Measurements from ENCODE around the gene TATDN2.

Gene TATDN2

DNA sequence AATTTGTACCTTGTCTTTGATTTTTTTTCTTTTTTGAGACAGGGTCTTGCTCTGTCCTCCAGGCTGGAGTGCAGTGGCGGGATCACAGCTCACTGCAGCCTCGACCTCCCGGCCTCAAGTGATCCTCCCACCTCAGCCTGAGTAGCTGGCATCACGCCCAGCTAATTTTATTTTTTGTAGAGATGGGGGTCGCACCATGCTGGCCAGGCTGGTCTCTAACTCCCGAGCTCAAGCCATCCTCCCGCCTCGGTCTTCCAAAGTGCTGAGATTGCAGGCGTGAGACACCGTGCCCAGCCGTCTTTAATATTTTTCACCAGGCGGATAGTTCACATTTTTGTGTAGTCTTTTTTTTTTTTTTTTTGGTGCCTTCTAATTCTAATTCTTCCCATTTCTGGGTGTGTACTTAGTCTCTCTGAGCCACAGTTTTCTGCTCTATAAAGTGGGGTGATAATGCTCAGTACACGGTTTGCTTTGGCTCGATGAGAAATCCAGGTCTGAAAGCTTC, 528 bp upstream of the TATDN2 start:
- TF ChIP-seq, protein P1, sequence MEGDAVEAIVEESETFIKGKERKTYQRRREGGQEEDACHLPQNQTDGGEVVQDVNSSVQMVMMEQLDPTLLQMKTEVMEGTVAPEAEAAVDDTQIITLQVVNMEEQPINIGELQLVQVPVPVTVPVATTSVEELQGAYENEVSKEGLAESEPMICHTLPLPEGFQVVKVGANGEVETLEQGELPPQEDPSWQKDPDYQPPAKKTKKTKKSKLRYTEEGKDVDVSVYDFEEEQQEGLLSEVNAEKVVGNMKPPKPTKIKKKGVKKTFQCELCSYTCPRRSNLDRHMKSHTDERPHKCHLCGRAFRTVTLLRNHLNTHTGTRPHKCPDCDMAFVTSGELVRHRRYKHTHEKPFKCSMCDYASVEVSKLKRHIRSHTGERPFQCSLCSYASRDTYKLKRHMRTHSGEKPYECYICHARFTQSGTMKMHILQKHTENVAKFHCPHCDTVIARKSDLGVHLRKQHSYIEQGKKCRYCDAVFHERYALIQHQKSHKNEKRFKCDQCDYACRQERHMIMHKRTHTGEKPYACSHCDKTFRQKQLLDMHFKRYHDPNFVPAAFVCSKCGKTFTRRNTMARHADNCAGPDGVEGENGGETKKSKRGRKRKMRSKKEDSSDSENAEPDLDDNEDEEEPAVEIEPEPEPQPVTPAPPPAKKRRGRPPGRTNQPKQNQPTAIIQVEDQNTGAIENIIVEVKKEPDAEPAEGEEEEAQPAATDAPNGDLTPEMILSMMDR (conservative IDR thresholded peaks at IDR 0.05; ENCODE audit: low read depth, low read length) = no peak
- H3K4me3 ChIP-seq (ENCODE audit: low read depth, low read length) = peak overlapping the region; percentile 79
- no peak for DNase-seq (ENCODE audit: low read depth)

DNA sequence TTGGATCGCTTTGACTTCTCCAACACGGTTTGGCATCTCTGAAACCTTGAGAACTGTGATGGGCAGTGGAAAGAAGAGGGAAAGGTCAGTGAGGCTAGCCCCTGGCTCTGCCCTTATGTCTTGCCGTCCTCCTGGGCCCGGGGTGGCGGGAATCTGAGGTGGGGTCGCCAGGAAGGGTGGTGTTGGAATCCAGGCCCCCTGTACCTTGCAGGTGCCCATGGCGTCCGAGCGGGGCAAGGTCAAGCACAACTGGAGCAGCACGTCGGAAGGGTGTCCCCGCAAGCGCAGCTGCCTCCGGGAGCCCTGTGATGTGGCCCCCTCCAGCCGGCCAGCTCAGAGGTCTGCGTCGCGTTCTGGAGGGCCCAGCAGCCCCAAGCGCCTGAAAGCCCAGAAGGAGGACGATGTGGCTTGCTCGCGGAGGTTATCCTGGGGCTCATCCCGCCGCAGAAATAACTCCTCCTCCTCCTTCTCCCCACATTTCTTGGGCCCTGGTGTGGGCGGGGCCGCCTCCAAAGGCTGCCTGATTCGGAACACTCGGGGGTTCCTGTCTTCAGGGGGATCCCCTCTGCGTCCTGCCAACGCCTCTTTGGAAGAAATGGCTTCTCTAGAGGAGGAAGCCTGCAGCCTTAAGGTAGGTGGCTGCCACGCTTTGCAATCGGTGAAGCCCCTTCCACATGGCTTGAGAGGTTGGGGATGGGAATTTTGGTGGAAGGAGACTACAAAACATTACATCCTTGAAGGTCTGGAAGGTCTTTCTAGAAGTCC, 907 bp downstream of the TATDN2 start:
- peak overlapping the region; percentile 79 for H3K4me3 ChIP-seq (ENCODE audit: low read depth, low read length)
- TF ChIP-seq, protein P1 (conservative IDR thresholded peaks at IDR 0.05; ENCODE audit: low read depth, low read length) = no peak
- DNase-seq (ENCODE audit: low read depth) = peak; percentile 14

GRCh38 chr3:10249833-10250232, 1.6 kb downstream of the TATDN2 start:
- DNase-seq (ENCODE audit: low read depth) = peak; percentile 29
- TF ChIP-seq, protein P1 (conservative IDR thresholded peaks at IDR 0.05; ENCODE audit: low read depth, low read length) = no peak
- peak overlapping the region; percentile 79 for H3K4me3 ChIP-seq (ENCODE audit: low read depth, low read length)

DNA sequence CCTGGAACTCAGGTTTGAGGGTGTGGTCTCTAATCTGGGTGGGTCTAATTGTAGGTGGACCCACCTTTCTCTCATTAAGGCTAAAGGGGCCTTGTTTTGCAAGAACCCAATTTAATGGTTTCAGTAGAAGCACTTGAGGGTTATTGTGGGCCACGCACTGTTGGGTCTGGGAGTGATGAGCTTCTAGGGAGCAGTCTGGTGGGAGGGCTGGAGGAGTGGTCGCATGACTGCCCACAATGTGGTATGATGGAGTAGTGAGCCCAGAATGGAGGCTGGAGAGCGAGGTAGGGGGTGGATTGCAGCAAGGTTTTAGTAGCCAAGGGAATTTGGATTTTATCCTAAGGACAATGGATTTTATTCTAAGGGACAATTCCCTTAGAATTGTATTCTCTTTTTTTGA, 2.7 kb downstream of the TATDN2 start:
- DNase-seq (ENCODE audit: low read depth) = no peak
- TF ChIP-seq, protein P1 (conservative IDR thresholded peaks at IDR 0.05; ENCODE audit: low read depth, low read length) = no peak
- H3K4me3 ChIP-seq (ENCODE audit: low read depth, low read length) = no peak overlapping the region

- no peak for DNase-seq (ENCODE audit: low read depth)
- TF ChIP-seq, protein P1 (conservative IDR thresholded peaks at IDR 0.05; ENCODE audit: low read depth, low read length) = no peak
- no peak overlapping the region for H3K4me3 ChIP-seq (ENCODE audit: low read depth, low read length)
These were observed 5.5 kb downstream of the TATDN2 start for GRCh38 chr3:10253731-10254130.

DNA sequence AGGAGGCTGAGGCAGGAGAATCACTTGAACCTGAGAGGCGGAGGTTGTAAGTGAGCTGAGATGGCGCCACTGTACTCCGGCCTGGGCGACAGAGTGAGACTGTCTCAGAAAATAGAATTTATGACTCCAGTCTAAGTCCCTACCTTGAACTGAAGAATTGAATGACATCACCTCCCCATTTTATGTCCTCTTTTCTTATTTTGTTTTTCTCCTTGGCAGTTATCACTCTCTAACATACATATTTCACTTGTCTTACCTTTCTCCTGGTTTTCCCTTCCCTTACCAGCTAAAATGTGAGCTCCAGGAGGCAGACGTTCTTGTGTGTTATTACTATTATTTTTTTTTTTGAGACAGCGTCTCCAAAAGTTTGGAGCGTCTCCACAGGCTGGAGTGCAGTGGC, 7.6 kb downstream of the TATDN2 start:
- TF ChIP-seq, protein P1 (conservative IDR thresholded peaks at IDR 0.05; ENCODE audit: low read depth, low read length) = no peak
- DNase-seq (ENCODE audit: low read depth) = no peak
- H3K4me3 ChIP-seq (ENCODE audit: low read depth, low read length) = no peak overlapping the region

- no peak overlapping the region for H3K4me3 ChIP-seq (ENCODE audit: low read depth, low read length)
- no peak for DNase-seq (ENCODE audit: low read depth)
- TF ChIP-seq, protein P1 (conservative IDR thresholded peaks at IDR 0.05; ENCODE audit: low read depth, low read length) = no peak
These were observed 10.8 kb downstream of the TATDN2 start for GRCh38 chr3:10259036-10259435.

Data from choroid plexus epithelial cell (primary cell).